GM12878 (cell line): Measurements from ENCODE around the gene ATG9A. TPM values are rescaled to one million over a fixed set of nuclear protein-coding genes. Genes with fewer than 3 reads are reported as not detected.

Experiments
- ATAC-seq: fragments of 200-7000 bp; cut with Tn5 transposase; 3 replicates; pipeline ENCODE4 v1.9.1; 2020; ENCODE audit warnings: mild to moderate bottlenecking, moderate library complexity
- BruUV-seq: library from RNA; stranded (reverse); fragments of 400-500 nt; replicated peaks from 2 replicates; lab custom pipeline; 2021; lab: Mats Ljungman, UMichigan
- CTCF ChIA-PET: fragments of 300-600 bp; sonication (Branson Sonifier 250); formaldehyde crosslinking; extraction: SDS; loops from one replicate; lab custom pipeline; 2021; ENCODE audit warnings: inconsistent platforms; lab: Yijun Ruan, JAX
- POLR2A ChIA-PET: fragments of 350-600 bp; formaldehyde crosslinking; extraction: SDS; loops from one replicate; lab custom pipeline; 2021; ENCODE audit warnings: inconsistent platforms; lab: Charles Lee
- RAD21 ChIA-PET: fragments of 300-600 bp; sonication (Branson Sonifier 250); formaldehyde crosslinking; loops from one replicate; lab custom pipeline; 2023; ENCODE audit warnings: antibody characterized with exemption; ENCODE audit not compliant: unreplicated experiment; lab: Charles Lee
- SMC1A ChIA-PET: fragments of 300-600 bp; sonication (Branson Sonifier 250); formaldehyde crosslinking; loops from one replicate; lab custom pipeline; 2023; ENCODE audit not compliant: unreplicated experiment, uncharacterized antibody; lab: Charles Lee
- DNase-seq: peaks from one replicate; pipeline ENCODE4 v3.0.0-alpha.2; 2011; ENCODE audit warnings: low read depth, low spot score
- FAIRE-seq: peaks from 3 replicates; lab custom pipeline; 2011; peaks lifted over from hg19 to GRCh38; lab: Jason Lieb, UNC
- H2AFZ ChIP-seq: 2 replicates; pipeline ENCODE4 v1.6.0; 2011; ENCODE audit warnings: low read depth, low read length, control low read depth; ENCODE audit not compliant: control insufficient read depth
- H3K27ac ChIP-seq: 2 replicates; pipeline ENCODE4 v1.5.1; 2011; ENCODE audit warnings: control low read depth; ENCODE audit not compliant: control insufficient read depth, insufficient read depth
- H3K27me3 ChIP-seq, 2 experiments: replicated peaks in 1 of 2; 2 replicates each; pipeline versions ENCODE4 v1.6.0 to v1.6.1; 2011; ENCODE audit warnings: low read length in 1 of 2; ENCODE audit not compliant: control insufficient read depth in 2 of 2, insufficient read depth in 2 of 2
- H3K36me3 ChIP-seq, 2 experiments: 2 replicates each; pipeline ENCODE4 v1.5.1; 2011; ENCODE audit warnings: low read length in 1 of 2; ENCODE audit not compliant: control insufficient read depth in 2 of 2, insufficient read depth in 2 of 2
- H3K4me1 ChIP-seq: 2 replicates; pipeline ENCODE4 v1.6.1; 2011; ENCODE audit warnings: mild to moderate bottlenecking, low read length, moderate library complexity, mixed read lengths; ENCODE audit not compliant: control insufficient read depth, insufficient read depth
- H3K4me2 ChIP-seq: 2 replicates; pipeline ENCODE4 v1.6.0; 2011; ENCODE audit warnings: control low read depth; ENCODE audit not compliant: control insufficient read depth, insufficient read depth
- H3K4me3 ChIP-seq: fragments of 200-600 bp; sonication (generic); 2 replicates; pipeline ENCODE4 v1.5.1; 2016
- H3K79me2 ChIP-seq: 2 replicates; pipeline ENCODE4 v1.6.0; 2011; ENCODE audit warnings: low read length; ENCODE audit not compliant: control insufficient read depth, insufficient read depth
- H3K9ac ChIP-seq: 2 replicates; pipeline ENCODE4 v1.8.0; 2011; ENCODE audit warnings: low read length, control low read depth, mixed read lengths; ENCODE audit not compliant: control insufficient read depth, insufficient read depth
- H3K9me3 ChIP-seq: replicated peaks from 3 replicates; pipeline ENCODE4 v1.5.1; 2011; ENCODE audit warnings: mild to moderate bottlenecking, low read length; ENCODE audit not compliant: control insufficient read depth, insufficient read depth
- H4K20me1 ChIP-seq: 2 replicates; pipeline ENCODE4 v1.6.0; 2011; ENCODE audit not compliant: control insufficient read depth, insufficient read depth
- ASH2L ChIP-seq: fragments of 300-600, 200-600 bp; sonication (generic); IDR thresholded peaks from 2 replicates; pipeline ENCODE4 v1.6.1; 2017; ENCODE audit warnings: low read depth, mild to moderate bottlenecking, borderline replicate concordance
- BCLAF1 ChIP-seq: fragments of 450-650 bp; IDR thresholded peaks from 2 replicates; pipeline ENCODE4 v1.6.1; 2017; ENCODE audit warnings: antibody characterized with exemption, mild to moderate bottlenecking, moderate library complexity
- CREB1 ChIP-seq: IDR thresholded peaks from 2 replicates; pipeline ENCODE4 v1.6.1; 2012; ENCODE audit warnings: low read depth, mild to moderate bottlenecking, inconsistent platforms
- ELK1 ChIP-seq: IDR thresholded peaks from 2 replicates; pipeline ENCODE4 v1.6.1; 2012; ENCODE audit warnings: low read depth, low read length, improper control_type of control experiment
- IRF3 ChIP-seq: fragments of 450-650 bp; IDR thresholded peaks from 2 replicates; pipeline ENCODE4 v1.6.1; 2014; ENCODE audit warnings: mild to moderate bottlenecking
- NBN ChIP-seq: fragments of 450-650 bp; IDR thresholded peaks from 2 replicates; pipeline ENCODE4 v1.6.1; 2016
- NFYA ChIP-seq: IDR thresholded peaks from 2 replicates; pipeline ENCODE4 v1.6.1; 2011; ENCODE audit warnings: low read depth, mild to moderate bottlenecking, low read length, improper control_type of control experiment, borderline replicate concordance
- RAD21 ChIP-seq: IDR thresholded peaks from 2 replicates; pipeline ENCODE4 v1.6.1; 2011; ENCODE audit warnings: mild to moderate bottlenecking, low read depth, low read length, moderate library complexity; ENCODE audit not compliant: insufficient read depth
- RBBP5 ChIP-seq: fragments of 200-600 bp; sonication (generic); conservative IDR thresholded peaks from 2 replicates; pipeline ENCODE4 v1.6.1; 2016
- REST ChIP-seq: IDR thresholded peaks from 2 replicates; pipeline ENCODE4 v1.6.1; 2012; ENCODE audit warnings: mild to moderate bottlenecking, low read depth, low read length
- SPI1 ChIP-seq: IDR thresholded peaks from 2 replicates; pipeline ENCODE4 v1.6.1; 2011; ENCODE audit warnings: low read depth, mild to moderate bottlenecking, low read length, moderate library complexity, borderline replicate concordance; ENCODE audit not compliant: insufficient read depth
- STAT1 ChIP-seq: fragments of 450-650 bp; conservative IDR thresholded peaks from 2 replicates; pipeline ENCODE4 v1.6.1; 2014; ENCODE audit warnings: antibody characterized with exemption, mild to moderate bottlenecking
- TAF1 ChIP-seq: IDR thresholded peaks from 2 replicates; pipeline ENCODE4 v1.6.1; 2011; ENCODE audit warnings: mild to moderate bottlenecking, low read depth, low read length, borderline replicate concordance
- USF2 ChIP-seq: IDR thresholded peaks from 2 replicates; pipeline ENCODE4 v1.6.1; 2011; ENCODE audit warnings: low read depth, low read length, improper control_type of control experiment, borderline replicate concordance
- WGBS: methylation state at CpG from one replicate; pipeline ENCODE4 v1.1.6; 2016; ENCODE audit warnings: low lambda C conversion rate; ENCODE audit not compliant: insufficient replicate concordance, insufficient coverage; ENCODE audit errors: missing lambda C conversion rate; 5-methylcytosine and 5-hydroxymethylcytosine counted together
- in situ Hi-C: fragments of 300-500 bp; cut with MboI; formaldehyde crosslinking; loops from 9 replicates; pipeline ENCODE4 v1.14.3; 2018; ENCODE audit warnings: mixed read lengths
- intact Hi-C: fragments of 100-400 bp; cut with micrococcal nuclease; formaldehyde crosslinking; loops from one replicate; pipeline ENCODE4 v1.14.2; 2022; ENCODE audit not compliant: unreplicated experiment
- polyA plus RNA-seq, 11 experiments: library from polyadenylated mRNA; depleted of rRNA in 4 of 11; unstranded in 6 of 11; stranded (reverse) in 5 of 11; fragments of >200 nt; fragmentation: Nextera tagmentation in 4 of 11; fragmentation: Illumina TruSeq in 1 of 11; extraction: Ambion mirVana in 4 of 11; extraction: Trizol in 1 of 11; gene quantifications; 1 replicate in 1 of 11; 2 replicates in 10 of 11; pipeline versions ENCODE4 v1.2.1 to v1.2.3, GENCODE V29; 2011 to 2016; ENCODE audit warnings: inconsistent platforms in 2 of 11, missing spikeins in 2 of 11, low read depth in 1 of 11
- total RNA-seq, 4 experiments: library from RNA; depleted of rRNA in 3 of 4; stranded (reverse); fragments of >200 nt in 3 of 4; fragmentation: Illumina TruSeq in 1 of 4; extraction: Trizol in 1 of 4; gene quantifications; 2 replicates each; pipeline versions ENCODE4 v1.2.1 to v1.2.3, GENCODE V29; 2013 to 2021

ATG9A gene
- total and polyA plus RNA-seq, 10 of the 15 experiments (the other 5 are each of a cell fraction or from before 2014, with no cell fraction given), result 0.16 to 37.5 (median 14.6) TPM; not detected in 1

- POLR2A ChIA-PET, result interaction anchor here (0.9 to 2.5 kb wide), 5 partner anchors 11 to 118 kb away, joined by 4 to 8 read pairs (median 5); partner anchors contain the start of gene ZFAND2B
- TF ChIP-seq BCLAF1, result no peak
- no peak for TF ChIP-seq ELK1
- no peak for TF ChIP-seq SPI1
- no peak for TF ChIP-seq NBN
- TF ChIP-seq USF2, result no peak
- no peak for TF ChIP-seq CREB1
- no peak for TF ChIP-seq NFYA
- no peak for TF ChIP-seq RAD21
- TF ChIP-seq STAT1, result no peak
- no peak for TF ChIP-seq IRF3
- no peak for TF ChIP-seq TAF1
- TF ChIP-seq REST, result no peak
- no peak for TF ChIP-seq ASH2L
- no peak for TF ChIP-seq RBBP5
Observed at GRCh38 chr2:219181531-219181930, 47.9 kb downstream of the ATG9A start.

More at GRCh38 chr2:219181531-219181930, 47.9 kb downstream of the ATG9A start:
- ChIA-PET RAD21 (no interaction called here), SMC1A (interaction anchor here (0.9 to 1.5 kb wide), 2 partner anchors 12 to 95 kb away, joined by 3 read pairs; no protein-coding TSS in a partner anchor), CTCF (interaction anchor here (0.7 to 2.0 kb wide), 6 partner anchors 10 to 113 kb away, joined by 3 to 4 read pairs (median 4); no protein-coding TSS in a partner anchor)
- no peak overlapping the region for H3K4me3 ChIP-seq
- ATAC-seq (no peak), DNase-seq (no peak), FAIRE-seq (no peak)
- no peaks in the 10 kb centered on the region for H3K9me3 ChIP-seq
- no TSS peak for BruUV-seq
- peaks cover 6 to 10% of the 10 kb centered on the region in 2 experiments; a peak in 3 of 4 replicates for H3K36me3 ChIP-seq
- 94% methylated on average over 6 of the region's 6 CpGs for whole genome bisulfite sequencing
- peaks cover 10% of the 10 kb centered on the region for H3K4me1 ChIP-seq
- no peak overlapping the region for H3K4me2 ChIP-seq
- peaks cover 20% of the 10 kb centered on the region for H3K79me2 ChIP-seq
- H2AFZ ChIP-seq, result no peak overlapping the region
- no peak overlapping the region for H3K27ac ChIP-seq
- no peaks in the 10 kb centered on the region for H4K20me1 ChIP-seq
- in situ Hi-C loops, result no loop called here
- no peak overlapping the region for H3K9ac ChIP-seq
- intact Hi-C loops, result no loop called here
- H3K27me3 ChIP-seq, result no peaks in the 10 kb centered on the region
